TTC549 (cell line): ENCODE data around the gene GRAP.

Source experiments
- FAIRE-seq: peaks from 2 replicates; lab custom pipeline; 2012; peaks lifted over from hg19 to GRCh38; lab: Jason Lieb, UNC

GRAP gene

GRCh38 chr17:19001907-19002590, 44.7 kb downstream of the GRAP start:
- FAIRE-seq = no peak

- no peak for FAIRE-seq
Measured at GRCh38 chr17:19000531-19001325, 46.0 kb downstream of the GRAP start.

GRCh38 chr17:18999911-19000310, 46.8 kb downstream of the GRAP start:
- no peak for FAIRE-seq

- no peak for FAIRE-seq
Measured at GRCh38 chr17:18999394-18999793, 47.4 kb downstream of the GRAP start.

GRCh38 chr17:18997650-18998196, 49.0 kb downstream of the GRAP start:
- no peak for FAIRE-seq

- no peak for FAIRE-seq
Measured at GRCh38 chr17:18996458-18996857, 50.3 kb downstream of the GRAP start.

GRCh38 chr17:18995220-18995619, 51.5 kb downstream of the GRAP start:
- FAIRE-seq = no peak

GRCh38 chr17:18994631-18995030, 52.1 kb downstream of the GRAP start:
- FAIRE-seq = no peak

- FAIRE-seq = no peak
Measured at GRCh38 chr17:18993905-18994526, 52.7 kb downstream of the GRAP start.

GRCh38 chr17:18992454-18993130, 54.2 kb downstream of the GRAP start:
- no peak for FAIRE-seq

- no peak for FAIRE-seq
Measured at GRCh38 chr17:18991531-18992315, 55.0 kb downstream of the GRAP start.

- no peak for FAIRE-seq
Measured at GRCh38 chr17:18990331-18990730, 56.4 kb downstream of the GRAP start.

- no peak for FAIRE-seq
Measured at GRCh38 chr17:18988546-18989173, 58.1 kb downstream of the GRAP start.

GRCh38 chr17:18987862-18988545, 58.8 kb downstream of the GRAP start:
- no peak for FAIRE-seq

GRCh38 chr17:18987230-18987610, 59.5 kb downstream of the GRAP start:
- FAIRE-seq = no peak

GRCh38 chr17:18986541-18987229, 60.1 kb downstream of the GRAP start:
- no peak for FAIRE-seq

- no peak for FAIRE-seq
Measured at GRCh38 chr17:18985475-18985874, 61.3 kb downstream of the GRAP start.

GRCh38 chr17:18984273-18985114, 62.3 kb downstream of the GRAP start:
- FAIRE-seq = no peak
